Measurements from ENCODE around the gene C19orf81.

The C19orf81 gene

GRCh38 chr19:50696094-50696483 lies 46.8 kb downstream of the C19orf81 start:
- DNase-seq (ENCODE audit: low read depth) = no peak
- no peak for TF ChIP-seq CTCF (conservative IDR thresholded peaks at IDR 0.05; ENCODE audit: control insufficient read depth, insufficient read depth, low read depth, low read length)

DNA sequence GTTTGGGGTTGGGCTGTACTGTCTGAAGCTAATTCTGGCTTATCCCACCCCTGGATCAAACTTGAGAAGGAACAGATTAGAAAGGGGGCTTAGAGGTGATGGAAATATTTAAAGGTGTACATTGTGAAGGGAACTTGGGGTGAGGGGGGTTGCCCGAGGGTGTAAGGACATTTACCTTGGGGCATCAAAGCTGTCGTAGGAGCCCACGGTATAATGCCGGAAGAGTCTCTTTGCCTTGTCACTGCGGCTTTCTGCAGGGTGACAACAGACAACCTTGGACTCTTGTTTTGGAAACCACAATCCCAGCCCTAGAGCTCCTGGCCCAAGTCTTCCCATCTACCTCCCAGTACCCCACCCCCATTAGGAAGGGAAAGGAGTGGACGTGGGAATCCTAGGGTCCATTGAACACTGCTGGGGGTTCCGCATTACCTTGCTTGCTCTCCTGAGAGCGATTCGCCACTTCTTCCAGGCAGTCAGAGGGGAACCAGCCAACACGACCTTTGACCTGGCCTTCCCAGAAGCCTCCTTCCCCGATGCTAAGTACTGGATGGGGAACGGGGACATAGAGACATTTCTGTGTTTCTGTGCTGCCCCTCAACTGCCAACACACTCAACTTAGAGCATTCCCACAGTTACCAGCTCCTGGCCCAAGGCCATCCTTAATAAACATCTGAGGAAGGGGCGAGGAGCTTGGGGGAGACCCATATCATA lies 48.3 kb downstream of the C19orf81 start:
- TF ChIP-seq CTCF (conservative IDR thresholded peaks at IDR 0.05; ENCODE audit: control insufficient read depth, insufficient read depth, low read depth, low read length) = no peak
- no peak for DNase-seq (ENCODE audit: low read depth)
- H3K4me3 ChIP-seq (ENCODE audit: control insufficient read depth, low read depth, low read length) = no peak overlapping the region

More at GRCh38 chr19:50696094-50696483, 46.8 kb downstream of the C19orf81 start:
- H3K4me3 ChIP-seq (ENCODE audit: control insufficient read depth, low read depth, low read length) = no peak overlapping the region

- TF ChIP-seq CTCF (conservative IDR thresholded peaks at IDR 0.05; ENCODE audit: control insufficient read depth, insufficient read depth, low read depth, low read length) = no peak
- no peak overlapping the region for H3K4me3 ChIP-seq (ENCODE audit: control insufficient read depth, low read depth, low read length)
- DNase-seq (ENCODE audit: low read depth) = no peak
These were observed 52.2 kb downstream of the C19orf81 start for GRCh38 chr19:50701367-50701985.

DNA sequence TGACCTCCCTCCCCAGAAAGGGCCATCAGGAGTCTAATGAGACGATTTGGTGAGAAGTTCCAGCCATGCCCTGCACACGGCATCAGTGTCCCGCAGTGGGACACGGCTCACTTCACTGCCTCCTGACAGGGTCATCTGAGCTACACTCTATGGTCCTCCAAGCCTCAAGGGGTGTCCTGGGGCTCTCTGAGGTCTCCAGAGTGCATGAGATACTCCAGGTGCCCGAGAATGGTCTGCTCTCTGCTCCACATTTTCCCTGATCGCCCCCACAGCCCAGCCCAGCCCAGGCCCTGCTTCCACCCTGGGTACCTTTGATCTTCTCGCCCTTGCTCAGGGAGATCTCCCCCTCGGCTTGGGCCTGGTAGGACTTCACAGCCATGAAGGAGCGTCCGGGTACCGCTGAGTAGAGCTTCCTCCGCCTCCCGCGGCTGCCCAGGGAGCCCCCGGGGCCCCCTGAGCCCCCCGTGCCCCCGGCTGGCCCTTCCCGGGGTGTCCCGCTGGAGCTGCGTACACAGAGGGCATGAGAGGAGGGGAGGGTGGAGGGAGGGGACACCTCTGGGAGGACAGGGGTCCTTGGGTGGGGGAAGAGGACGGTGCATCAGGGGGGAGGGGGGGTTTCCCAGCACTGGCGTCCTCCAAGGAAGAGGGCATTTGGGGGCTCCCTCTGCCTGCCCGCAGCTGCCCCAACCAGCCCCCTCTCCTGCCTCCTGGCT lies 53.1 kb downstream of the C19orf81 start:
- DNase-seq (ENCODE audit: low read depth) = no peak
- TF ChIP-seq CTCF (conservative IDR thresholded peaks at IDR 0.05; ENCODE audit: control insufficient read depth, insufficient read depth, low read depth, low read length) = no peak
- no peak overlapping the region for H3K4me3 ChIP-seq (ENCODE audit: control insufficient read depth, low read depth, low read length)

GRCh38 chr19:50702871-50703829 lies 53.9 kb downstream of the C19orf81 start:
- H3K4me3 ChIP-seq (ENCODE audit: control insufficient read depth, low read depth, low read length) = no peak overlapping the region
- TF ChIP-seq CTCF (conservative IDR thresholded peaks at IDR 0.05; ENCODE audit: control insufficient read depth, insufficient read depth, low read depth, low read length) = no peak
- no peak for DNase-seq (ENCODE audit: low read depth)
